Urinary bladder (tissue), 4 donors: ENCODE data around the gene SUSD4. TPM values are rescaled to one million over a fixed set of nuclear protein-coding genes. Genes with fewer than 3 reads are reported as not detected.
A peak's percentile ranks its signal among the peaks of the same experiment; 100 is the strongest.
"Not testable (repeated sequence)": the region's sequence is repeated elsewhere in the genome, so short reads cannot be mapped to it uniquely, and the experiment has no call there.

Experiments
- DNase-seq: peaks from one replicate; pipeline ENCODE4 v3.0.0-alpha.2; 2015; ENCODE audit errors: extremely low spot score
- H3K27ac ChIP-seq: one replicate; pipeline ENCODE4 v1.5.1; 2013; ENCODE audit warnings: low read depth, mild to moderate bottlenecking, moderate library complexity
- H3K36me3 ChIP-seq: one replicate; pipeline ENCODE4 v1.6.1; 2013; ENCODE audit warnings: mild to moderate bottlenecking, moderate library complexity; ENCODE audit not compliant: insufficient read depth
- H3K4me1 ChIP-seq: one replicate; pipeline ENCODE4 v1.6.1; 2013; ENCODE audit warnings: mild to moderate bottlenecking, moderate library complexity; ENCODE audit not compliant: insufficient read depth
- H3K4me3 ChIP-seq: one replicate; pipeline ENCODE4 v1.5.1; 2013; ENCODE audit warnings: low read depth, low read length
- WGBS: extraction: QIAGEN DNeasy Blood & Tissue Kit; methylation state at CpG from one replicate; pipeline ENCODE4 v1.1.7; 2013; 5-methylcytosine and 5-hydroxymethylcytosine counted together
- polyA plus RNA-seq: library from polyadenylated mRNA; stranded (reverse); fragments of 200-250 nt; gene quantifications from one replicate; pipeline ENCODE4 v1.2.3, GENCODE V29; 2013
- total RNA-seq: library from RNA; depleted of rRNA; stranded (reverse); fragments of >200 nt; gene quantifications from one replicate; pipeline ENCODE4 v1.2.3, GENCODE V29; 2014
- donor health status: healthy with polysubstance abuse.
- donor health status: healthy.

The SUSD4 gene, protein sequence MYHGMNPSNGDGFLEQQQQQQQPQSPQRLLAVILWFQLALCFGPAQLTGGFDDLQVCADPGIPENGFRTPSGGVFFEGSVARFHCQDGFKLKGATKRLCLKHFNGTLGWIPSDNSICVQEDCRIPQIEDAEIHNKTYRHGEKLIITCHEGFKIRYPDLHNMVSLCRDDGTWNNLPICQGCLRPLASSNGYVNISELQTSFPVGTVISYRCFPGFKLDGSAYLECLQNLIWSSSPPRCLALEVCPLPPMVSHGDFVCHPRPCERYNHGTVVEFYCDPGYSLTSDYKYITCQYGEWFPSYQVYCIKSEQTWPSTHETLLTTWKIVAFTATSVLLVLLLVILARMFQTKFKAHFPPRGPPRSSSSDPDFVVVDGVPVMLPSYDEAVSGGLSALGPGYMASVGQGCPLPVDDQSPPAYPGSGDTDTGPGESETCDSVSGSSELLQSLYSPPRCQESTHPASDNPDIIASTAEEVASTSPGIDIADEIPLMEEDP
- total RNA-seq = 6.3 TPM
- polyA plus RNA-seq = 2.0 TPM

DNA sequence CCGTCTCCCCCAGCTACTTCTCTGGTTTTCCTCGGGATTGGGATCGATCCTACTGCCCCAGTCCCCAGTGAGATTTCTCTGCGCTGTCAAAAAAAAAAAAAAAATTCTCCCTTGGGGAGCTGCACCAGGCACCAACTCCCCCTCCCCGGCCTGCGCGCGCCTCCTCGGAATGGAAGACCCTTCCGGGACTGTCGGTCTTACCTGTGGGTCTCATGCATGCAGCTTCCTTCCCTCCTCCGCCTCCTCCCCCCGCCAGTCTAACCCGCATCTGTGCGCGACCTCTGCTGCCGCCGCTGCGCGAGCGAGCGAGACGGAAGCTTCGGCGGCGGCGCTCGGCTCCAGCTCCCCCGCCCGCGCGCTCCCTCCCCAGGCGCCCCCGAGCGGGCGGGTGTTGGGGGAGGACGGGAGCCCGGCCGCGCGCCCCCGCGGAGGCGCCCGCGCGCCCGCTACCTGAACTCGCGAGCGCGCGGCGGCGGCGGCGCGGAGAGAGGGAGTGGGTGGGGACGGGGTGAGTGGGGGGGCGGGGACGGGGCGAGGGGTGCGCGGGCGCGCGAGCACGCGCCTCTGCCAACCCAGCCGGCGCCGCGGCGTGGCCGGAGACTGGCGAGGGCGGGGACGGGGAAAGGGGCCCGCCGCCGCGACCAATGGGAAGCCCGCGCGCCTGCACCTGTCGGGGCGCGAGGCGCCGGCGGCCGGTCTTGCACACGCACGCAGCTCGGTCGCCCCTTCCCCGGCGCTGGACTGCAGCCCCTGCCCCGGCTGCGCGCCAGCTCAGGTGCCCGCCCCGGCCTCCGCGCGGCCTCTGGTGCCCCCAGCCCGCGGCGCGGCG is at the start of gene SUSD4:
TSS of gene SUSD4 (minus strand) at position 321 of the 829 bp plus-strand sequence. CDS start 751 bp downstream, outside the sequence.
- WGBS = under 1% methylated on average over 111 of the region's 111 CpGs
- H3K36me3 ChIP-seq = no peaks in the 10 kb centered on the region
- no peak within 1 kb of the TSS for H3K27ac ChIP-seq
- no peak for DNase-seq
- H3K4me3 ChIP-seq = peak within 1 kb of the TSS; percentile 80
- H3K4me1 ChIP-seq = no peaks in the 10 kb centered on the region

DNA sequence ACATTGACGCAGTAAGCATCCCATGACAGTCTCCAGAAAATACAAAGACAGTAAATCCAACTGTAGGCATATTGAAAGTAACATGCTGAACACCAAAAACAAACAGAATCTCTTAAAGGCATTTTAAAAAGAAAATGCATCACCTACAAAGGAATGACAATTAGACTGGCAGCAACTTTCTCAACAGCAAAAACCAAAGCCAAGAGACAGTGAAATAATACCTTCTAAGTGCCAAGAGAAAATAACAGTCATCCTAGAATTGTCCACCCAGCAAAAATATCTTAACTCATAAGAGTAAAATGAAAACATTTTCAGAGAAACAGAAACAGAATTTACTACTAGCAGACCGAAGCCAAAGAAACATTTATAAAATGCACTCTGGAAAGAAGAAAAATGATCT is 49.2 kb upstream of the SUSD4 start:
- H3K4me1 ChIP-seq = no peaks in the 10 kb centered on the region
- no peak overlapping the region for H3K4me3 ChIP-seq
- 71% methylated on average over 2 of the region's 2 CpGs for WGBS
- H3K36me3 ChIP-seq = no peaks in the 10 kb centered on the region
- H3K27ac ChIP-seq = no peak overlapping the region
- DNase-seq = no peak

DNA sequence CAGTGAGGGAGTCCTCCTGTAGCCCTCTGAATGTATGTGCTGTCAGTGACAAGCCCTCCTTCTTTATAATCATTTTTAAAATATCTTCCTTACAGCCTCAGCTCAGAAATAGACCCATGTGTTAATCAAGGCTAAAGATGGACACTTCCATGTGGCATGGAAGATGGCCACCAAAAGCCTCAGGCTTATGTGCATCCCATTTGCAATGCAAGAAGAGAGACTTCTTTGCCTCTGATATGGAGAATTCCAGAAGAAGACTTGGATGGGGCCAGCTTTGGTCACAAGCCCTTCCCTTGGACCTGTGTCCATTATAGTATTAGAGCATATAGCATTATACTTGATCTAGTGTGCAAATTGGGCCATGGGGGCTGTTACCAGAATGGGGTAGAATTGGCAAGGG is 47.7 kb upstream of the SUSD4 start:
- Histone ChIP-seq H3K4me3 (no peak overlapping the region), H3K27ac (no peak overlapping the region), H3K4me1 (no peaks in the 10 kb centered on the region), H3K36me3 (no peaks in the 10 kb centered on the region)
- no peak for DNase-seq

DNA sequence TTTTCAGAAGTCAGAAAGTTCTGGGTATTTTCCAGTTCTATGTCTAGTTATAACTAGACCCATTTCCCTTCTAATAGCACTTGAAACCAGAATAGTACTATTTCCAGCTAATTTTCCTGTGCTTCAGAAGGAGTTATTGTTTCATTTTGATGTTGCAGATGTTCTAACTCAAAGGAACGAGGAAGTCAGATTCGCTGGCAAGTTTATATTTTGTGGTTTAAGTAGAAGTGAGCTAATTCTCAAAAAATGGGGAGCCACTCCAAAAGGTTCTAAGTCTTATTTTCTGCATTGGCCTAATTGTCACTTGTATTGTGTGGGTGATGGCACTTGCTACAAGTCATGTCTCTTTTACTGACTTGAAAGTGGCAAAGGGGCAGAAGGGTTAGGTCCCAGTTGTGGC is 47.3 kb upstream of the SUSD4 start:
- Histone ChIP-seq H3K4me1 (no peaks in the 10 kb centered on the region), H3K27ac (no peak overlapping the region), H3K36me3 (no peaks in the 10 kb centered on the region), H3K4me3 (no peak overlapping the region)
- 31% methylated on average over 2 of the region's 2 CpGs for WGBS
- no peak for DNase-seq

DNA sequence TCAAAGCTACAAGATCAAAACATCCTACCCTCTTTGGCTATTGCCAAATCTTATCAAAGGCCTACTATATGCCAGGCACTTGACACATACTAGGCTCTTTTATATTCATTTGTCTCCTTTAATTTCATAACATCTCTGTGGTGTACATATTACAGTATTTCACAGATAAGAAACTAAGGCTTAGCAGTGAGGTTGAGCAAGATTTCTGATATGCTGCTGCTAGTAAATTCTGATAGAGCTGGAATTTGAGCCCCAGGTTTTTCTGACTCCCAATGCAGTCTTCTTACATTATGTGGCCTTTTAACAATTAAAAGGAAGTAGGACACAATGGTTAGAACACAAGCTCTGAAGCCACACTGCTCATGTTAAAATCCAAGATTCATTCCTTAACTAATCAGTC is 46.1 kb upstream of the SUSD4 start:
- H3K27ac ChIP-seq = no peak overlapping the region
- no peaks in the 10 kb centered on the region for H3K4me1 ChIP-seq
- H3K36me3 ChIP-seq = no peaks in the 10 kb centered on the region
- no peak for DNase-seq
- no peak overlapping the region for H3K4me3 ChIP-seq

DNA sequence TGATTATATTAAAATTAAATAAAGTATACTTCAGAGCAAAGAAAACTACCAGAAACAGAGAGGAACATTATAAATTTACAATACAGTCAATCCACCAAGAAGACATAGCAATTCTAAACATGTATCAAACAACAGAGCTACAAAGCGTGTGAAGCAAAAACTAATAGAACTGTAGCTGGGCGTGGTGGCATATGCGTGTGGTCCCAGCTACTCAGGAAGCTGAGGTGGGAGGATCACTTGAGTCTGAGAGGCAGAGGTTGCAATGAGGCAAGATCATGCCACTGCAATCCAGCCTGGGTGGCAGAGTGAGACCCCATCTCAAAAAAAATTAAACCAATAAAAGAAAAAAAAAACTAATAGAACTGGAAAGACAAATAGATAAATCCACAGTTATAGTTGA is 41.5 kb upstream of the SUSD4 start:
- Histone ChIP-seq H3K36me3 (no peaks in the 10 kb centered on the region), H3K4me1 (no peaks in the 10 kb centered on the region), H3K4me3 (no peak overlapping the region), H3K27ac (no peak overlapping the region)
- DNase-seq = no peak
- WGBS = 93% methylated on average over 3 of the region's 3 CpGs

DNA sequence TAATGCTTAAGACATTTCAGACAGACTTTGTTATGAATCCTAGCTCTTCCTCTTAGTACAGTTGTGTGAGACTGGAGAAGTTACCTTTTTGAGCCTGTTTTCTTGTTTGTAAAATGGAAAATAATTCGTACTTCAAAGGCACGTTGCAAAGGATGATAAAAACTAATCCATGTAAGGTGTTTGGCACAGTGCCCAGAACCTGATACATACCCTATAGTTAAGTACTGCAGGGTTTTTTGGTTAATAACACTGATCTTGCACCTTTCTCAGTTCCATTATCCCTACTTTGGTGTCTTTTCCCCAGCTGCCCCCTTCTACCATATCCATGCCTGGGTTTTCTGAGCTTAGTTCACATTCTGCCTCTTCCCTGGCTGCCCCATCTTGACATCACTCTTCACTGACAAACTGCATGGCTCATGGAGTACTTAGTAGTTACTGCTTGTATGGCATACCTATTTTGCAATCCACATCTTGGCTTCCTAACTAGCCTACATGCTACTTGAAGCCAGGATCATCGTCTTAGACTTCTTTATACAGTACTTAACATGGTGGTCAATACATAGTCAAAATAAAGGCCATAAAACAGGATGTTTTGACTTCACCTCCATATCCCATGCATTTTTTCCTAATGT is 39.3 kb upstream of the SUSD4 start:
- no peaks in the 10 kb centered on the region for H3K4me1 ChIP-seq
- no peak for DNase-seq
- 61% methylated on average over 3 of the region's 3 CpGs for WGBS
- H3K27ac ChIP-seq = no peak overlapping the region
- H3K4me3 ChIP-seq = no peak overlapping the region
- H3K36me3 ChIP-seq = no peaks in the 10 kb centered on the region

DNA sequence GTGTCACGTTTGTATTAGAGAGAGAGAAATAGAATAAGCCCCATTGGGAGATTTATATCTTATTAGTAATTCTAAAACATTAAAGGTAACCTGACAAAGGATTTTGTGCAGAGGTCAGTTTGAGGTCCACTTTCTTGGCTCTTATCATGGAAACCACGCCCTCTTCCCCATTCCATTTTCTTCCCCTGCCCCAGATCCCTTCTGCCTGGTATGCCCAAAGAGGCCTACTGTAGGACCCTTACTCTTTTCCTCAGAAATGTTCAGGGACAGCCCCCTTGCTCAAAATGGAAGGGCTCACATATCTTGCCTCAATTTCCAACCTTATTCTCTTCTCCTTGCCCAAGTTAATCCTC is 38.8 kb upstream of the SUSD4 start:
- WGBS = 80% methylated on average over 2 of the region's 2 CpGs

DNA sequence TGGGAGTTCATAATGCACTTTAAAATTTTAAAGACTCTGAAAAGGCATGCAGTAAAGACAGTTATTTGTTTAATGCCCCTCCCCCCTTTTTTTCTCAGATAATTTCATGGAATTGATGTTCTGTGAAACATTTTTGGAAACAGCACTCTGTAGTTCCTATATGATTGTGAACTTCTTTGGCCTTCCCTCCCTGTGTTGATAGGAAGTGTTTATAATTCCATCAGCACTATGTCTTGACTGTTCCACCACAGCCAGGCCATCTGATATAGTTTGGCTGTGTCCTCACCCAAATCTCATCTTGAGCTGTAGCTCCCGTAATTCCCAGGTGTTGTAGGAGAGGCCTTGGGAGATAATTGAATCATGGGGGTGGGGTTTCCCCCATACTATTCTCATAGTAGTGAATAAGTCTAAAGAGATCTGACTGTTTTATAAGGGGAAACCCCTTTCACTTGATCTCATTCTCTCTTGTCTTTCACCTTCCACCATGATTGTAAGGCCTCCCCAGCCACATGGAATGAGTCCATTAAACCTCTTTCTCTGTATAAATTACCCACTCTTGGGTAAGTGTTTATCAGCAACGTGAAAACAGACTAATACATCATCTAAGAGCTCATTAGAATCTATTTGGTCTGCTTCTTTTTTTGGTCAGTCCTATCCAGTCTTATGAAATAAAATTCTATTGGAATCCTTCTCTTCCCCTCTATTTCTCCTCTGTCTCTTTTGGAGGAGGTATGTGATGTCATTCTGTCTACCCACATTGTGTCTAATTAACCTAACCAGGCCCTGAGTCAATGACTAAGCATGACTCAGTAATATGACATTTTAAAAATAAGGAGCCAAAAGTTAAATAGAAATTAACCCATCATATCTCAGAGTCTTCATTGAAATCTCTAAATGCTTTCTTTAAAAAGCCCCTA is 38.2 kb upstream of the SUSD4 start:
- DNase-seq = no peak
- WGBS = 63% methylated on average over 2 of the region's 2 CpGs
- no peak overlapping the region for H3K4me3 ChIP-seq
- no peaks in the 10 kb centered on the region for H3K4me1 ChIP-seq
- H3K27ac ChIP-seq = no peak overlapping the region
- no peaks in the 10 kb centered on the region for H3K36me3 ChIP-seq

More for the DNA sequence above, 38.8 kb upstream of the SUSD4 start:
- no peak for DNase-seq
- H3K36me3 ChIP-seq = no peaks in the 10 kb centered on the region
- H3K27ac ChIP-seq = no peak overlapping the region
- no peaks in the 10 kb centered on the region for H3K4me1 ChIP-seq
- no peak overlapping the region for H3K4me3 ChIP-seq

DNA sequence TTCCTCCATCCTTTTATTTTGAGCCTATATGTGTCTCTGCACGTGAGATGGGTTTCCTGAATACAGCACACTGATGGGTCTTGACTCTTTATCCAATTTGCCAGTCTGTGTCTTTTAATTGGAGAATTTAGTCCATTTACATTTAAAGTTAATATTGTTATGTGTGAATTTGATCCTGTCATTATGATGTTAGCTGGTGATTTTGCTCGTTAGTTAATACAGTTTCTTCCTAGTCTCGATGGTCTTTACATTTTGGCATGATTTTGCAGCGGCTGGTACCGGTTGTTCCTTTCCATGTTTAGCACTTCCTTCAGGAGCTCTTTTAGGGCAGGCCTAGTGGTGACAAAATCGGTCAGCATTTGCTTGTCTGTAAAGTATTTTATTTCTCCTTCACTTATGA is 35.4 kb upstream of the SUSD4 start:
- DNase-seq, H3K27ac ChIP-seq, H3K4me1 ChIP-seq, H3K4me3 ChIP-seq, H3K36me3 ChIP-seq: not testable (repeated sequence)
- 86% methylated on average over 4 of the region's 6 CpGs for WGBS

DNA sequence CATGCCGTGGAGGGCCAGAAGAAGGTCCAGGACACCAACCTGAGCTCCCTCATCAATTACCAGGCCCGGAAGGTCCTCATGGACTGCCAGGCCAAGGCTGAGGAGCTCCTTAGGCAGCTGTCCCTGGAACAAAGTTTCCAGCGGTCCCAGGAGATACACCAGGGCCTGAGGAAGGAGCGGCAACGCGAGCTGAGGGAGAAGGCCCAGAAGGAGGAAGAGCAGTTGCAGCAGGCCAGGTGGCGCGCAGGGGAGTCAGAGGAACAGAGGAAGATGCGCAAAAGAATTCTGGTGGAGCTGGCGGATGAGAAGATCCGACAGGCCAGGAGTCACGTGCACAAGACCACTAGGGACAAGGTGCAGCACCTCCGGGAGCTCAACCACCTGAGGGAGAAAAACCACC is 30.7 kb upstream of the SUSD4 start:
- Histone ChIP-seq H3K36me3 (no peaks in the 10 kb centered on the region), H3K27ac (no peak overlapping the region), H3K4me1 (no peaks in the 10 kb centered on the region), H3K4me3 (no peak overlapping the region)
- DNase-seq = no peak
- 95% methylated on average over 13 of the region's 13 CpGs for WGBS

DNA sequence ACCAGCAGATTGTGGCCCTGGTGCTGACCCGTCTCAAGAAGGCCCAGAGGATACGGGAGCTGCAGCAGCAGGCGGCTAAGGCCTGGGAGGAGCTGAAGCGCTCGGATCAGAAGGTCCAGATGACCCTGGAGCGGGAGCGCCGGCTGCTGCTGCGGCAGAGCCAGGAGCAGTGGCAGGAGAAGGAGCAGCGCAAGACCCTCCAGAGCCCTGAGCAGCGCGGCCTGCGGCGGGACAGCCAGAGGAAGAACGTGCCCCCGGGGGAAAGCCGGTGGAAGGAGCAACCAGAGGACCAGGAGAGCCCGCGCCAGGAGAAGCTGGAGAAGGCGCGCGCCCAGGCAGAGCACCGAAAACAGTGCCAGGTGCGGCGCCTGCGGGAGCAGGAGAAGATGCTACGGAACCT is 30.3 kb upstream of the SUSD4 start:
- 95% methylated on average over 27 of the region's 27 CpGs for WGBS
- no peak for DNase-seq
- Histone ChIP-seq H3K27ac (no peak overlapping the region), H3K4me3 (no peak overlapping the region), H3K4me1 (no peaks in the 10 kb centered on the region), H3K36me3 (no peaks in the 10 kb centered on the region)
